Skin of body (tissue), 2 donors: Measurements from ENCODE around the gene KCTD19. TPM values are rescaled to one million over a fixed set of nuclear protein-coding genes. Genes with fewer than 3 reads are reported as not detected.
"Not testable (repeated sequence)": the region's sequence is repeated elsewhere in the genome, so short reads cannot be mapped to it uniquely, and the experiment has no call there.

Source experiments
- DNase-seq: peaks from one replicate; lab custom pipeline; 2025; lab: John Stamatoyannopoulos, UW
- total RNA-seq: library from RNA; depleted of rRNA; stranded (reverse); fragments of >200 nt; gene quantifications from one replicate; pipeline ENCODE4 v1.2.3, GENCODE V29; 2014

The KCTD19 gene
- total RNA-seq, result 0.20 TPM

DNA sequence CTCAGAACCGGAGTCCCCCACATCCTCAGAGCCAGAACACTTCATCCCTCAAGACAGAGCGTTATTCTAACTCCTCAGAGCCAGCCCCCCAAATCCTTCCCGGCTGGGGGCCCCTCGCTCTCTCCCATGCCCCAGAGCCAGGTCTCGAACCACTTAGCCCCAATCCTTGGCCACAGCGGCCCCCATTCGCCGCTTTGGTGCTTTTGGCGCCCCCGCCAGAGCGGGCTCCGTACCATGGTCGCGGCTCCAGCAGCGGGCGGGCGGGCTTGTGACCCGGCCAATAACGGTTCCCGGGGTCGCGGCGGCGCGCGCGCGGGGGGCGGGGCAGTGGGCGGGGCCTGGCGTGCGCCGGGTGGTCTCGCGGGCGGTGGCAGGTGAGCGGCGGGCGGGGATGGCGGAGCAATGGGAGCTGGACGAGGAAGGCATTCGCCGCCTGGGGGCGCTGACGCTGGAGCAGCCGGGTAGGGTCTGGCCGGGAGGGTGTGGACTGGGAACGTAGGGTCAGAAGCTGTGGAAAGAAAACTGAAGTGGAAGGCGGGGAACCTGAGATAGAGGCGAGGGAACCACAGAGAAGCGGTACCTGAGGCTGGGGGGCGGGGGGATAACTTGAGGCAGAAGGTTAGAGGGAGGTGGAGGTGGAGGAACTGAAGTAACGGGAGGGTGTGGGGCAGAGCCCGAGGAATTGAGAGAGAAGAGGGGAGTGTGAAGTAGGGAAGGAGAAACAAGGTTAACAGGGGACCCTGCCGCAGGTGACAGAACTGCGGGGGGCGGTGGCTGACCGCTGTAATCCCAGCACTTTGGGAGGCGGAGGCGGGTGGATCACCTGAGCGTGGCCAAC lies at the start of gene KCTD19, which contains the start of gene LRRC36:
TSS of gene KCTD19 (minus strand) at position 270 of the 838 bp plus-strand sequence. CDS start at position 236, 34 bp downstream.
TSS of gene LRRC36 (plus strand) at position 344 of the 838 bp plus-strand sequence. CDS start at position 392, 48 bp downstream.
- DNase-seq, result no peak

- DNase-seq, result not testable (repeated sequence)
These were observed 49.5 kb upstream of the KCTD19 start for GRCh38 chr16:67376012-67376411.

DNA sequence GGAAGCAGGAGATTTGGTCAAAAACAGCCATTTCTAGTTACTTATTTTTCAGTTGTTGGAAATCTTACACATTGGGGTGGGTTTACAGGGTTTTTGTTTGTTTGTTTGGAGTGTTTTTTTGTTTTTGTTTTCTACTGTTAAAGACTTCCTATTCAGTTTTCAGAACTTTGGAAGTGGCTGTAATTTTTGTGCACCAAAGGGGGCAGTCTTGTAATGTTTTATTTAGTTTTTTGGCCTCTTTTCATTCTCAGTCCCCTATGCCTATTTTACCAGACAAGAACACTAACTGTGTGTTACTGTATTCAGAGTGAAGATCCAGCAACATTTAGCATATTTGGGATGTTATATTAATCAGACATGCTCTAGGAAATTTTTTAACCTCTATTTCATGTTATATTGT lies 46.1 kb upstream of the KCTD19 start:
- DNase-seq, result no peak

GRCh38 chr16:67370661-67371060 lies 44.1 kb upstream of the KCTD19 start:
- no peak for DNase-seq

DNA sequence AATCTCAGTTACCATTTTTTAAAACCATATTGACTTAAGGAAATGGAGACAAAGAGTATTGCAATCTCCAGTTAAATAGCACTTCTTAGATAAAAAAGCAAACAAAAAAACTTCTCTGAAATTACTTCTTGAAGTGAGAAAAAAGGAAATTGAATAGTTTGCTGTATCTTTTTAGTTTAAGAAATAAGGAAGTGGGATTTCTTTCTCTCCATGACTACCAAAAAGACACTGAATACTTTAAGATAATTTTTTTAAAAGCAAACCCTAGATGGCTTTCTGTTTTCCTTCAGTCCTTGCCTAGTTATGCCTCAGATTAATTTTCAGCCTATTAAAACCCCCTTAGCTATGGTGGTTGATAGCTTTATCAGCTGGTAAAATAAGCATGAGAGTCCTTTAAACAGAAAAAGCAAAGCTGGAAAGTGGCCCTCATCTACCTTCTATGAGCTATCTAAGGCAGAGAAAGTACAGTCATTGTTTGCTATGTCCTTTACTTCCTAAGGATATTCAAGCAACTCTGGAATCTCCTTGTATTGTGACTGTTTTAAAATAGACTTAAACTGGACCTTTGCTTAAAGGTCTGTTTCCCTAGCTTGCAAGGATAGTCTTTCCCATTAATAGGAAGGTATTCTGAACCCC lies 38.2 kb upstream of the KCTD19 start:
- DNase-seq, result no peak

DNA sequence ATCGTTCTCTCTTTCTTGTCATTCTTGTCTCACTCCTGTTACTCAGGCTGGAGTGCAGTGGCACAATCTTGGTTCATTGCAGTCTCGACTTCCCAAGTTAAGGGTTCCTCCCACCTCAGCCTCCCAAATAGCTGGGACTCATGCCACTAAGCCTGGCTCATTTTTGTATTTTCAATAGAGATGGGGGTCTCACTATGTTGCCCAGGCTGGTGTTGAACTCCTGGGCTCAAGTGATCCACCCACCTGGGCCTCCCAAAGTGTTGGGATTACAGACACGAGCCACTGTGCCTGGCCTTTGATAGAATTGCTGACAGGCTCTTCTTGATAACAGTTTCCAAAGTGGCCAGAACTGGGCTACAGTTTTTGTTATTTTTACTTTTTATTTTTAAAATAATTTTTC lies 34.5 kb upstream of the KCTD19 start:
- DNase-seq, result no peak

DNA sequence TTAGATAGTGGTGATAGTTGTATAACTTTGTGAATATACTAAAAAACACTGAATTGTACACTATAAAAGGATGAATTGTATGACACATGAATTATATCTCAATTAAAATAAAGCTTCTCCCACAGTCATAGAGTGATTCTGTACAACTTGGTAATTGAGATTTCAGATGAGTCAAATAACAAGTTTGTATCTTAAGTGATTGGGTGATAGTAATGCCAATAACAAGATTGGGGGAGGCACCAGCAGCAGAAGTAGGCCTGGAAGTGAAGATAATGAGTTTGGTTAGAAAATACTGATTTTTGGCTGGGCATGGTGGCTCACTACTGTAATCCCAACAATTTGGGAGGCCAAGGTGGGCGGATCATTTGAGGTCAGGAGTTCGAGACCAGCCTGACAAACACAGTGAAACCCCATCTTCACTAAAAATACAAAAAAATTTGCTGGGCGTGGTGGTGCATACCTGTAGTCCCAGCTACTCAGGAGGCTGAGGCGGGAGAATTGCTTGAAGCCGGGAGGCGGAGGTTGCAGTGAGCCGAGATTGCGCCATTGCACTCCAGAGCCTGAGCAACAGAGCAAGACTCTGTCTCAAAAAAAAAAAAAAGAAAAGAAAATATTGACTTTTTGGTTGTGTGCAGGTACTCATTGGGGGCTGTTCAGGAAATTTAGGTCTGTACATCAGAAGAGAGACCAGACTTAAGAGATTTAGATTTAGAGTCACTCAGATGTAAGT lies 33.2 kb upstream of the KCTD19 start:
- DNase-seq, result not testable (repeated sequence)

- no peak for DNase-seq
These were observed 31.0 kb upstream of the KCTD19 start for GRCh38 chr16:67357561-67357960.

- DNase-seq, result peak; percentile 39
These were observed 29.9 kb upstream of the KCTD19 start for GRCh38 chr16:67356396-67356795.

DNA sequence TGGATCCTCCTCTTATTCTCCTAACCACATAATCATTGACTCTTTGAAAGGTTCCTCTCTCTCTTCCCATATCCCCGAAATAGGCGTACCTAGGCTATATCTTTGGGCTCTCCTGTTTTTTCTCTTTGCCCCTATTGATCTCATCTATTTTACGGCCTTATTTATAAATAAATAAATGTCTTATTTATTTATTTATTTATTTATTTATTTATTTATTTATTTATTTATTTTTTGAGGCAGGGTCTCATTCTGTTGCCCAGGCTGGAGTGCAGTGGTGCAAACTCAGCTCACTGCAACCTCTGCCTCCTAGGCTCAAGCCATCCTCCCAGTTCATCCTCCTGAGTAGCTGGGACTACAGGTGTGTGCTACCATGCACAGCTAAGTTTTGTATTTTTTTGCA lies 25.9 kb upstream of the KCTD19 start:
- DNase-seq, result not testable (repeated sequence)

- DNase-seq, result no peak
These were observed 23.8 kb upstream of the KCTD19 start for GRCh38 chr16:67350324-67350723.

DNA sequence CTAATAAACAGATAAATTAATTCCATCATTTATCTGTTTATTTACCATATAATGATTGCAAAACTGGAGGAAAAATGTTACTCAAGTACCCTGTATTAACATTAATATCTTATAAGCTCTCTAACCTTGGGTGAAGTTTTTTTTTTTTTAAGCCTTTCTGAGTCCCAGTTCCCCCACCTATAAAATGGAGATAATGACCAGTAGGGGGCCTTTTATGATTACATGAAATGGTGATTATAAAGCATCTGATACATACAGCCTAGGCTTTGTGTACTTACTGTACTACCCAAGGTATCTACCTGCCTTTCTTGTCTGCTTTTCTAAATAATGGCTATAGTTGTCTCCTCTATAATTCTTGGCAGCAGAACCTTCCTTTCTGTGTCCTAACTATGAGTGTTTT lies 22.6 kb upstream of the KCTD19 start:
- no peak for DNase-seq

DNA sequence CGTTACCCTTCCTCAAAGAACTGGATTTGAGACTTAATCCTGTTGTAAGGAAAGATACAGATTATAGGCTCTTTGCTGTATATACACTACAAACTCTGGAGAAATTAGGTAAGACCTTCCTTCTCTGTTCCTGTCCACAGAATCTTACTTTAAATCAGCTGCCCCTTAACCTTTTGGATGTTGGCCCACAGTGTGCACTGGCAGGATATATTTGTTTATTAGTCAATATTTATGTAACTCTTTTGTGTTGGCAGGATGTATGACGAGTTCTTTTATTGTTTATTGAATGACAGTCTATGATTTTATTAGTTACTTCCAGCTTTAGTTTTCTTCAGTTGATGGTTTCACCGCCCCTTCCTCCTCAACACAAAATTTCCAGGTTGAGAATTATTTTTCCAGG lies 19.8 kb upstream of the KCTD19 start:
- DNase-seq, result no peak

GRCh38 chr16:67345401-67345800 lies 18.9 kb upstream of the KCTD19 start:
- DNase-seq, result no peak

DNA sequence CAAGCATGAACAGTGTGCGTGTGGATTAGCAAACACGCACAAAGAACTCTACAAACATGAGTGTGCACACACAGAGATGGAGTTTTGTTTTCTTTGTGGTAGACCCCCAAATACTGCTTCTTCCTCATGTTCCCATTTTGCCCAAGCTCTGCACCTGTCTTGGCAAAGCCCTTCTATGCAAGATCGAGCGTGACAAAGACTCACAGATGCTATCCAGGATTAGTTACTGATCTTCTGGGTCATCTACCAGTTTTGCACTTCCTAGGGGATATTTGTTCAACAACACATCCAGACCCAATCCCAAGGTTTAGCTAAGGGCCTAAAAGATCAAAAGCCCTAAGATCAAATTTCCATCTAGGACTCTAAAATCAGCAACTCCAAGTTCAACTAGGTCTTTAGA lies 16.1 kb upstream of the KCTD19 start:
- no peak for DNase-seq

GRCh38 chr16:67341250-67341649 lies 14.7 kb upstream of the KCTD19 start:
- no peak for DNase-seq

DNA sequence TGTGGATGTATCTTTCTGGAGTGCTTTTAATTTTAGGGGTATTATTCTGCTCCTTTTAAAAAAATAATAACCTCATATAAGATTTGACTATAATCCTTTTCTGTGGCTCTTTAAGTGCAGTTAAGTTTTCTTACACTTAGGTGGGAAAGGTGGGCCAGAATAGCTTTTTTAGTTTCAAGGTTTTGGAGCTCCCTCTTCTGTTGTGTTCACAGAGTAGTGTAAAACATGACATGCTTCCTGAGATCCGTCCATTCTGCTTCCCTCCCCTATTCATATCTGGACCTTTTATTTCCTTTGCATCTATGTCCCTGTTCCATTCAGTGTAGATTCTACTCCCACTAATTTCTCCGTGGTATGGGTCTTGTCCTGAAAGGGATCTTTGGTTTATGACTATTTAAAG lies 12.9 kb upstream of the KCTD19 start:
- no peak for DNase-seq

DNA sequence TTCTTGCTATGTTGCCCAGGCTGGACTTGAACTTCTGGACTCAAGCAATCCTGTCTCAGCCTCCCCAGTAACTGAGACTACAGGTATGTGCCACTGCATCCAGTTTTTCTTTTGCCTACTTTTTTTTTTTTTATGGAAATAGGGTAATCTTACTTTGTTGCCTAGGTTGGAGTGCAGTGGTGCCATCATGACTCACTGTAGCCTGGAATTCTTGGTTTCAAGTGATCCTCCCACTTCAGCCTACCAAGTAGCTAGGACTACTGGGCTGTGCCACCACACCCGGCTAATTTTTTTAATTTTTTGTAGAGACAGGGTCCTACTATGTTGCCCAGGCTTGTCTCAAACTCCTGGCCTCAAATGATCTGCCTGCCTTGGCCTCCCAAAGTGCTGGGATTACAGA lies 10.1 kb upstream of the KCTD19 start:
- no peak for DNase-seq

GRCh38 chr16:67336116-67336515 lies 9.6 kb upstream of the KCTD19 start:
- DNase-seq, result no peak

DNA sequence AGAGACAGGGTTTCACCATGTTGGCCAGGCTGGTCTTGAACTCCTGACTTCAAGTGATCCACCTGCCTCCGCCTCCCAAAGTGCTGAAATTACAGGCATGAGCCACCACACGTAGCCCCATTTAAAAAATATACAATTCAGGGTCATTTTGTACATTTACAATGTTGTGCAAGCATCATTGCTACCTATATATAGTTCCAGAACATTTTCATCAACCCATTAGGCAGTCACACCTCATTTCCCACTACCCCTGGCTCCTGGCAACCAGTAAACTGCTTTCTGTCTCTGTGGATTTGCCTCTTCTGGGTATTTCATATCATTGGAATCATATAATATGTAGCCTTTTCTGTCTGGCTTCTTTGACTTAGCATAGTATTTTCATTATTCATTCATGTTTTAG lies 6.8 kb upstream of the KCTD19 start:
- DNase-seq, result no peak

- no peak for DNase-seq
These were observed 3.4 kb upstream of the KCTD19 start for GRCh38 chr16:67329901-67330300.

- no peak for DNase-seq
These were observed 1.2 kb upstream of the KCTD19 start for GRCh38 chr16:67327743-67328142.
